ENCODE data around the gene PRR7.

The PRR7 gene

DNA sequence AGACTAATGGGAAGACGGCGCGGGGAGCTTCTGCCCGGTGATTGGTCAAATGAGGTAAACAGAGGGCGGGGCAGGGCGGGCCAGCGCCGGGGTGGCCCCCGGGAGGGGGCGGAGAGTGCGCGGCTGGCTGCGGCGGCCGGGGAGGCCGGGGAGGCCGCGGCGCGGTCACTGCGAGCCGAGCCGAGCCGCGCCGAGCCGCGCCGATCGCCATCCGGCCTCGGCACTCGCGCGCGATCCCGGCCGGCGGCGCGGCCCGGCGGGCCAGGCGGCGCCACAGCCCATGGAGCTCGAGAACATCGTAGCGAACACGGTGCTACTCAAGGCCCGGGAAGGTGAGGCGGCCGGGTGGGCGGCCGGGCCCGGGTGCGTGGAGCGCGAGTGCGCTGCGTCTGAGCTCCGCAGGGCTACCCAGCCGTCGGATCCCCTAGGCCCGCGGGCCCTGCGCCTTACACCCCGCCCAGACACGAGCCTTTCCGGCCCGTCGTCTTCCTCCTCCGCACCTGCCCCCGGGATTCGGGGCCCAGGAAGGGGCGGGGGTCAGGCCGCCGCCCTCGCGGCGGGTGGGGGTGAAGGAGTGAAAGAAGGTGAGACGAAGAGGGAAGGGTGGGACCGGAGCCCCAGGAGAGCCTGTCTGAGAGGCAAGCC lies 19.9 kb upstream of the PRR7 start, which contains the start of gene GRK6 (continued):
- no peak for TF ChIP-seq ZNF544 (tag by site-specific recombination; IDR thresholded peaks at IDR 0.05)
- peak; percentile 87 for TF ChIP-seq KLF1 (tag by site-specific recombination; IDR thresholded peaks at IDR 0.05)
- TF ChIP-seq GLIS1 (tag by site-specific recombination; IDR thresholded peaks at IDR 0.05) = peak; percentile 44; the same call in 1 of the 2 replicates

DNA sequence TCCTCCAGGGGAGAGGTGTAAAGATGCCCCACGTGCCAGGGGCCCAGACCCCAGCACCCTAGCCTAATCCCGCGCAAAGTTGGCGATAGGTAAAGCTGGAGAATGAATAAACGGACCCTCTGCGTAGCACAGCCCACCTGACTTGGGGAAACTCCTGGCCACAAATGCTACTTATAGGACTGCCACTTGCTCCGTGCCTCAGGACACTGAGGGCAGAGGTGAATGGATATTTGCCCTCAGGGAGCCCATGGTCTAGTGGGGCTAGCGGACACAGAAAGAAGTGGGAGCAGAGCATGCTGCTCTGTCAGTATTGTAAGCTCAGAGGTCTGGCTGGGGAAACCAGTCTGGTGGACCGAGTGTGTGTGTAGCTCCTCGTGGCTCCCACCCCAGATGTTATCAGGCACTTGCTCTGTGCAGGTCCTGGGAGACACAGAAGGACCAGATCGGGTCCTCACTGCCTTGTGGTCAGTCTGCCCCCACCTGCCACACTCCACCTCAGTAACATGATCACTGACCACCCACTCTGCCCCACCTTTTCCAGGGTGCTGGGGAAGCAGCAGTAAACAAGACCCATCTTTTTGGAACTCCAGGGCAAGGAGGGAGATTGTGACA lies 19.3 kb upstream of the PRR7 start:
- POLR2A ChIA-PET = interaction anchor here (0.9 to 4.2 kb wide), 14 partner anchors 10 to 76 kb away, joined by 3 to 45 read pairs (median 10); partner anchors contain the start of genes DBN1, LMAN2 and PDLIM7
- peak overlapping the region; percentile 98 for H3K27ac ChIP-seq (ENCODE audit: extremely low read depth, low read depth, low read length)
- peak overlapping the region; percentile 89 for H3K4me3 ChIP-seq (ENCODE audit: low read depth, low read length)
- no peaks in the 10 kb centered on the region for H3K9me3 ChIP-seq (ENCODE audit: control insufficient read depth, insufficient read depth, low read depth, low read length)
- CTCF ChIA-PET = interaction anchor here (0.6 to 5.2 kb wide), 6 partner anchors 20 to 242 kb away, joined by 3 to 40 read pairs (median 4); no protein-coding TSS in a partner anchor
- H3K36me3 ChIP-seq (ENCODE audit: control insufficient read depth in 2 of 2, insufficient read depth in 1 of 2, low read length in 2 of 2) = peaks cover 0 to 39% of the 10 kb centered on the region in 2 experiments; a peak in 1 of 3 replicates
- no peaks in the 10 kb centered on the region for H3K4me1 ChIP-seq (ENCODE audit: control insufficient read depth, insufficient read depth, low read length)
- TF ChIP-seq BCL11B (tag by site-specific recombination; IDR thresholded peaks at IDR 0.05; ENCODE audit: low read depth) (0 out of 2 replicates have a peak, but pooled peaks have one; percentile 6), ZFP69B (tag by site-specific recombination; IDR thresholded peaks at IDR 0.05) (0 out of 2 replicates have a peak, but pooled peaks have one; percentile 49), ZBTB8A (tag by site-specific recombination; IDR thresholded peaks at IDR 0.05) (no peak), ZNF529 (tag by site-specific recombination; IDR thresholded peaks at IDR 0.05; ENCODE audit: insufficient replicate concordance) (no peak), ZEB2 (tag by site-specific recombination; IDR thresholded peaks at IDR 0.05) (0 out of 2 replicates have a peak, but pooled peaks have one; percentile 5), ZNF777 (tag by site-specific recombination; IDR thresholded peaks at IDR 0.05; ENCODE audit: borderline replicate concordance) (no peak), ZNF157 (tag by site-specific recombination; IDR thresholded peaks at IDR 0.05) (no peak), ZNF19 (tag by site-specific recombination; IDR thresholded peaks at IDR 0.05; ENCODE audit: low read depth) (no peak), KLF10 (tag by site-specific recombination; IDR thresholded peaks at IDR 0.05) (0 out of 2 replicates have a peak, but pooled peaks have one; percentile 9), ZXDB (tag by site-specific recombination; IDR thresholded peaks at IDR 0.05) (peak; percentile 40; the same call in 1 of the 2 replicates), ZNF2 (tag by site-specific recombination; IDR thresholded peaks at IDR 0.05) (no peak), ZNF335 (tag by site-specific recombination; conservative IDR thresholded peaks at IDR 0.05) (peak; percentile 47; the same call in 1 of the 2 replicates), ZNF76 (tag by site-specific recombination; IDR thresholded peaks at IDR 0.05; ENCODE audit: borderline replicate concordance, low read depth) (no peak)
- TF ChIP-seq, protein P1, sequence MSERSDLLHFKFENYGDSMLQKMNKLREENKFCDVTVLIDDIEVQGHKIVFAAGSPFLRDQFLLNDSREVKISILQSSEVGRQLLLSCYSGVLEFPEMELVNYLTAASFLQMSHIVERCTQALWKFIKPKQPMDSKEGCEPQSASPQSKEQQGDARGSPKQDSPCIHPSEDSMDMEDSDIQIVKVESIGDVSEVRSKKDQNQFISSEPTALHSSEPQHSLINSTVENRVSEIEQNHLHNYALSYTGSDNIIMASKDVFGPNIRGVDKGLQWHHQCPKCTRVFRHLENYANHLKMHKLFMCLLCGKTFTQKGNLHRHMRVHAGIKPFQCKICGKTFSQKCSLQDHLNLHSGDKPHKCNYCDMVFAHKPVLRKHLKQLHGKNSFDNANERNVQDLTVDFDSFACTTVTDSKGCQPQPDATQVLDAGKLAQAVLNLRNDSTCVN (tag by site-specific recombination; optimal IDR thresholded peaks at IDR 0.05) = peak; percentile 7
- TF ChIP-seq, protein P2, sequence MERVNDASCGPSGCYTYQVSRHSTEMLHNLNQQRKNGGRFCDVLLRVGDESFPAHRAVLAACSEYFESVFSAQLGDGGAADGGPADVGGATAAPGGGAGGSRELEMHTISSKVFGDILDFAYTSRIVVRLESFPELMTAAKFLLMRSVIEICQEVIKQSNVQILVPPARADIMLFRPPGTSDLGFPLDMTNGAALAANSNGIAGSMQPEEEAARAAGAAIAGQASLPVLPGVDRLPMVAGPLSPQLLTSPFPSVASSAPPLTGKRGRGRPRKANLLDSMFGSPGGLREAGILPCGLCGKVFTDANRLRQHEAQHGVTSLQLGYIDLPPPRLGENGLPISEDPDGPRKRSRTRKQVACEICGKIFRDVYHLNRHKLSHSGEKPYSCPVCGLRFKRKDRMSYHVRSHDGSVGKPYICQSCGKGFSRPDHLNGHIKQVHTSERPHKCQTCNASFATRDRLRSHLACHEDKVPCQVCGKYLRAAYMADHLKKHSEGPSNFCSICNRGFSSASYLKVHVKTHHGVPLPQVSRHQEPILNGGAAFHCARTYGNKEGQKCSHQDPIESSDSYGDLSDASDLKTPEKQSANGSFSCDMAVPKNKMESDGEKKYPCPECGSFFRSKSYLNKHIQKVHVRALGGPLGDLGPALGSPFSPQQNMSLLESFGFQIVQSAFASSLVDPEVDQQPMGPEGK (tag by site-specific recombination; IDR thresholded peaks at IDR 0.05) = 0 out of 2 replicates have a peak, but pooled peaks have one; percentile 33
- TF ChIP-seq, protein P3, sequence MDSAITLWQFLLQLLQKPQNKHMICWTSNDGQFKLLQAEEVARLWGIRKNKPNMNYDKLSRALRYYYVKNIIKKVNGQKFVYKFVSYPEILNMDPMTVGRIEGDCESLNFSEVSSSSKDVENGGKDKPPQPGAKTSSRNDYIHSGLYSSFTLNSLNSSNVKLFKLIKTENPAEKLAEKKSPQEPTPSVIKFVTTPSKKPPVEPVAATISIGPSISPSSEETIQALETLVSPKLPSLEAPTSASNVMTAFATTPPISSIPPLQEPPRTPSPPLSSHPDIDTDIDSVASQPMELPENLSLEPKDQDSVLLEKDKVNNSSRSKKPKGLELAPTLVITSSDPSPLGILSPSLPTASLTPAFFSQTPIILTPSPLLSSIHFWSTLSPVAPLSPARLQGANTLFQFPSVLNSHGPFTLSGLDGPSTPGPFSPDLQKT (IDR thresholded peaks at IDR 0.05; ENCODE audit: borderline replicate concordance, low read depth, low read length) = no peak
- TF ChIP-seq, protein P4, sequence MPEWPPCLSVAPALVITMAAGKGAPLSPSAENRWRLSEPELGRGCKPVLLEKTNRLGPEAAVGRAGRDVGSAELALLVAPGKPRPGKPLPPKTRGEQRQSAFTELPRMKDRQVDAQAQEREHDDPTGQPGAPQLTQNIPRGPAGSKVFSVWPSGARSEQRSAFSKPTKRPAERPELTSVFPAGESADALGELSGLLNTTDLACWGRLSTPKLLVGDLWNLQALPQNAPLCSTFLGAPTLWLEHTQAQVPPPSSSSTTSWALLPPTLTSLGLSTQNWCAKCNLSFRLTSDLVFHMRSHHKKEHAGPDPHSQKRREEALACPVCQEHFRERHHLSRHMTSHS (tag by site-specific recombination; IDR thresholded peaks at IDR 0.05) = no peak
- TF ChIP-seq, protein P5, sequence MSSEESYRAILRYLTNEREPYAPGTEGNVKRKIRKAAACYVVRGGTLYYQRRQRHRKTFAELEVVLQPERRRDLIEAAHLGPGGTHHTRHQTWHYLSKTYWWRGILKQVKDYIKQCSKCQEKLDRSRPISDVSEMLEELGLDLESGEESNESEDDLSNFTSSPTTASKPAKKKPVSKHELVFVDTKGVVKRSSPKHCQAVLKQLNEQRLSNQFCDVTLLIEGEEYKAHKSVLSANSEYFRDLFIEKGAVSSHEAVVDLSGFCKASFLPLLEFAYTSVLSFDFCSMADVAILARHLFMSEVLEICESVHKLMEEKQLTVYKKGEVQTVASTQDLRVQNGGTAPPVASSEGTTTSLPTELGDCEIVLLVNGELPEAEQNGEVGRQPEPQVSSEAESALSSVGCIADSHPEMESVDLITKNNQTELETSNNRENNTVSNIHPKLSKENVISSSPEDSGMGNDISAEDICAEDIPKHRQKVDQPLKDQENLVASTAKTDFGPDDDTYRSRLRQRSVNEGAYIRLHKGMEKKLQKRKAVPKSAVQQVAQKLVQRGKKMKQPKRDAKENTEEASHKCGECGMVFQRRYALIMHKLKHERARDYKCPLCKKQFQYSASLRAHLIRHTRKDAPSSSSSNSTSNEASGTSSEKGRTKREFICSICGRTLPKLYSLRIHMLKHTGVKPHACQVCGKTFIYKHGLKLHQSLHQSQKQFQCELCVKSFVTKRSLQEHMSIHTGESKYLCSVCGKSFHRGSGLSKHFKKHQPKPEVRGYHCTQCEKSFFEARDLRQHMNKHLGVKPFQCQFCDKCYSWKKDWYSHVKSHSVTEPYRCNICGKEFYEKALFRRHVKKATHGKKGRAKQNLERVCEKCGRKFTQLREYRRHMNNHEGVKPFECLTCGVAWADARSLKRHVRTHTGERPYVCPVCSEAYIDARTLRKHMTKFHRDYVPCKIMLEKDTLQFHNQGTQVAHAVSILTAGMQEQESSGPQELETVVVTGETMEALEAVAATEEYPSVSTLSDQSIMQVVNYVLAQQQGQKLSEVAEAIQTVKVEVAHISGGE (tag by site-specific recombination; conservative IDR thresholded peaks at IDR 0.05; ENCODE audit: low read depth) = 0 out of 2 replicates have a peak, but pooled peaks have one; percentile 17
- TF ChIP-seq, protein P6, sequence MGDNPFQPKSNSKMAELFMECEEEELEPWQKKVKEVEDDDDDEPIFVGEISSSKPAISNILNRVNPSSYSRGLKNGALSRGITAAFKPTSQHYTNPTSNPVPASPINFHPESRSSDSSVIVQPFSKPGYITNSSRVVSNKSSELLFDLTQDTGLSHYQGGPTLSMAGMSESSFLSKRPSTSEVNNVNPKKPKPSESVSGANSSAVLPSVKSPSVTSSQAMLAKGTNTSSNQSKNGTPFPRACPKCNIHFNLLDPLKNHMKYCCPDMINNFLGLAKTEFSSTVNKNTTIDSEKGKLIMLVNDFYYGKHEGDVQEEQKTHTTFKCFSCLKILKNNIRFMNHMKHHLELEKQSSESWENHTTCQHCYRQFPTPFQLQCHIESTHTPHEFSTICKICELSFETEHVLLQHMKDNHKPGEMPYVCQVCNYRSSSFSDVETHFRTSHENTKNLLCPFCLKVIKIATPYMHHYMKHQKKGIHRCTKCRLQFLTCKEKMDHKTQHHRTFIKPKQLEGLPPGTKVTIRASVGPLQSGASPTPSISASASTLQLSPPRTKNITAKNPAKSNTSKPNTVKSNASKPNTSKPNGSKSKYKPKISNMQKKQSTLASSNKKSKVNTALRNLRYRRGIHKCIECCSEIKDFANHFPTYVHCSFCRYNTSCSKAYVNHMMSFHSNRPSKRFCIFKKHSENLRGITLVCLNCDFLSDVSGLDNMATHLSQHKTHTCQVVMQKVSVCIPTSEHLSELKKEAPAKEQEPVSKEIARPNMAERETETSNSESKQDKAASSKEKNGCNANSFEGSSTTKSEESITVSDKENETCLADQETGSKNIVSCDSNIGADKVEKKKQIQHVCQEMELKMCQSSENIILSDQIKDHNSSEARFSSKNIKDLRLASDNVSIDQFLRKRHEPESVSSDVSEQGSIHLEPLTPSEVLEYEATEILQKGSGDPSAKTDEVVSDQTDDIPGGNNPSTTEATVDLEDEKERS (tag by site-specific recombination; IDR thresholded peaks at IDR 0.05) = no peak
